ENCODE results near the gene CDC45. TPM values are rescaled to one million over a fixed set of nuclear protein-coding genes. Genes with fewer than 3 reads are reported as not detected.

The CDC45 gene
- polyA plus RNA-seq, 1 experiment, result 9.3 TPM

DNA sequence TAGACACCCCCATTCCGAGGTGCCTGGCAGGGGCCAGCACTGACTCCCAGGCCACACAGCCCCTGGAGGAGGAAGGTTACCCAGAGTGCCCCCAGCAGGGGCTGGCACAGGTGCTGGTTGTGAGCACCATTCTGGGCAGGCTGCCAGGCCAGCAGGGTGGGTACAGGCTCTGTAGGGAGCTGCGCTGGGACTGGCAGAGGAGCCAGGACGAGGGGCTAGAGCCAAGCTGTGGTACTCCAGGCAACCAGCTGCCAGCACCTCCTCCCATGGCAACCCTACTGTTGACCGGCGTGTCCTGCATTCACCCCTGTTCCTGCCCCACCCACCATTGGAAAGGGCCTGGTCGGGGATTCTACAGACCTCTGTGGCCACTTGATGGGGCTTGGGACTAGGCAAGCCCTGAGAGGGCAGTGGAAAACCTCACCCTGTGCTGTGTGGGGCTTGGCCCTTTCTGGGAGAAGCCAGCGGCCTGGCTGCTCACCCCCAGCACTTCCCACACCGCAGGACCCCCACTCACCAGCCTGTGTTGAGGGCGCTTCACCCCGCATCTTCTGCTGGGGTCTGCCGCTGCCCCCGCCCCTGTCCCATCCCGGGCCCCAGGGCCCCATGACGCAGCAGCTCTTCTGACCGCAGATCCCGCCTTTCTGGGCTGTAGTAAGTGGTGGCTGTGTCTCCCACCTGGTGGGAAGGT is 42.6 kb downstream of the CDC45 start:
- H3K4me3 ChIP-seq (ENCODE audit: low read depth, low read length), result no peak overlapping the region
- no peak for DNase-seq (ENCODE audit: low read depth, low spot score)
- TF ChIP-seq CTCF (IDR thresholded peaks at IDR 0.05; ENCODE audit: low read depth, low read length), result no peak
- ChIA-PET POLR2A (no interaction called here), CTCF (no interaction called here)
- H3K9me3 ChIP-seq (ENCODE audit: control insufficient read depth, insufficient read depth, low read length), result no peaks in the 10 kb centered on the region; the same call in 1 of the 2 replicates
- H3K27ac ChIP-seq (ENCODE audit: low read depth, low read length), result no peak overlapping the region
- H3K27me3 ChIP-seq (ENCODE audit: control insufficient read depth, insufficient read depth, low read length), result peaks cover 23% of the 10 kb centered on the region

DNA sequence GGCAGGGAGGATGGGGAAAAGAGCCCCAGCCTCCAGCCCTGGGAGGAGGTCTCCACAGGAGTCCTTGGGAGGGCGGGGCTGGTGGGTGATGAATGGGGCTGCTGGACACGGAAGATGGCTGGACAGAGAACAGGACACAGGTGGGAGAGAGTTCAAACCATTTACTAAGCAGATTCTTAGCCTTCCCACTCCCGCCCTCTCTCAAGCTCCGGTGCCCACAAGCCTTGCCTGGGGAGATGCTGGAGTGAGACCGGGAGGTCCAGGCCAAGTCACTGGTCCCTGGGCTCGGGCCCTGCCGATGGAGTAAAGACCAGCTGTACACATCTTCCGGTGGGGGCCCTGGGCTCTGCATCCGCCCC is 43.1 kb downstream of the CDC45 start:
- Histone ChIP-seq H3K9me3 (ENCODE audit: control insufficient read depth, insufficient read depth, low read length) (no peaks in the 10 kb centered on the region; the same call in 1 of the 2 replicates), H3K27ac (ENCODE audit: low read depth, low read length) (no peak overlapping the region), H3K4me3 (ENCODE audit: low read depth, low read length) (peak overlapping the region; percentile 42; the same call in 1 of the 2 replicates), H3K27me3 (ENCODE audit: control insufficient read depth, insufficient read depth, low read length) (peaks cover 23% of the 10 kb centered on the region)
- DNase-seq (ENCODE audit: low read depth, low spot score), result no peak
- CTCF ChIA-PET, result no interaction called here
- no peak for TF ChIP-seq CTCF (IDR thresholded peaks at IDR 0.05; ENCODE audit: low read depth, low read length)
- POLR2A ChIA-PET, result no interaction called here

DNA sequence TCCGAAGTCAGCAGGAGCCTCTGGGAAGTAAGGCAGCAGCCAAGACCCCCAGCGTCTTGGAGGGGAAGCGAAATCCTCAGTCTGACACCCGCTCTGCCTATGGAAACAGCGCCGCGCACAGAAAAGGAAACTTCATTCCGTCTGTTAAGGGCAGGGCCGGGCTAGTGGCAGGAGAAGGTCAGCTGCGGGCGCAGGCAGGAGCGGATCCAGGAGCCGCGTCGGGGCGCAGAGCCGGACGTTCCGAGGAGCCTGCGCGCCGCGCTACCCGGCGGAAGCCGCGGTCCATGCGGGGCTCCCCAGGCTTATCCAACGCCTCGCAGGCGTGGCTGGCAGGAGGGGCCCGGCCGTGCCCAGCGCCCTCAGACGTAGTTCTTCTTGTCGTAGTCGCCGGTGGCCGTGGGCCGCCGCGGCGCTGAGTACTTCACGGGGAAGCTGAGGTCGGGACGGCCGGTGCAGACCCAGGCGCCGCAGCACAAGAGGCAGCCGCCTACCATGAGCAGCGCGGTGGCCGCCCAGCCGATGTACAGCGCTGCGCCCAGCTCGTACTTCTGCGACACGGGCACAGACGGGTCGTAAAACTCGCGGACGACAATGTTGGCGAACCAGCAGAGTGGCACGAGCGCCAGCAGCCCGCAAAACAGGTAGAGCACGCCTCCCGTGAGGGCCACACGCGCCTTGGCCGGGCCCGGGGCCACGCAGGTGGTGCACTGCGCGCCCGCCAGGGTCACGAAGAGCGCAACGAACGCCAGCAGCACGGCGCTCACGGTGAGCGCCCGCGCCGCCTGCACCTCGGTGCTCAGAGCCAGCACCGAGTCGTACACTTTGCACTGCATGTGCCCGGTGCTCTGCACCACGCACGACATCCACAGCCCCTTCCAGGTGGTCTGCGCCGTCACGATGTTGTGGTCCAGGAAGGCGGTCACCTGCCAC is 43.8 kb downstream of the CDC45 start:
- H3K9me3 ChIP-seq (ENCODE audit: control insufficient read depth, insufficient read depth, low read length), result no peaks in the 10 kb centered on the region; the same call in 1 of the 2 replicates
- POLR2A ChIA-PET, result no interaction called here
- peaks cover 23% of the 10 kb centered on the region for H3K27me3 ChIP-seq (ENCODE audit: control insufficient read depth, insufficient read depth, low read length)
- CTCF ChIA-PET, result no interaction called here
- TF ChIP-seq CTCF (IDR thresholded peaks at IDR 0.05; ENCODE audit: low read depth, low read length), result no peak
- H3K4me3 ChIP-seq (ENCODE audit: low read depth, low read length), result peak overlapping the region; percentile 42
- no peak for DNase-seq (ENCODE audit: low read depth, low spot score)
- no peak overlapping the region for H3K27ac ChIP-seq (ENCODE audit: low read depth, low read length)

DNA sequence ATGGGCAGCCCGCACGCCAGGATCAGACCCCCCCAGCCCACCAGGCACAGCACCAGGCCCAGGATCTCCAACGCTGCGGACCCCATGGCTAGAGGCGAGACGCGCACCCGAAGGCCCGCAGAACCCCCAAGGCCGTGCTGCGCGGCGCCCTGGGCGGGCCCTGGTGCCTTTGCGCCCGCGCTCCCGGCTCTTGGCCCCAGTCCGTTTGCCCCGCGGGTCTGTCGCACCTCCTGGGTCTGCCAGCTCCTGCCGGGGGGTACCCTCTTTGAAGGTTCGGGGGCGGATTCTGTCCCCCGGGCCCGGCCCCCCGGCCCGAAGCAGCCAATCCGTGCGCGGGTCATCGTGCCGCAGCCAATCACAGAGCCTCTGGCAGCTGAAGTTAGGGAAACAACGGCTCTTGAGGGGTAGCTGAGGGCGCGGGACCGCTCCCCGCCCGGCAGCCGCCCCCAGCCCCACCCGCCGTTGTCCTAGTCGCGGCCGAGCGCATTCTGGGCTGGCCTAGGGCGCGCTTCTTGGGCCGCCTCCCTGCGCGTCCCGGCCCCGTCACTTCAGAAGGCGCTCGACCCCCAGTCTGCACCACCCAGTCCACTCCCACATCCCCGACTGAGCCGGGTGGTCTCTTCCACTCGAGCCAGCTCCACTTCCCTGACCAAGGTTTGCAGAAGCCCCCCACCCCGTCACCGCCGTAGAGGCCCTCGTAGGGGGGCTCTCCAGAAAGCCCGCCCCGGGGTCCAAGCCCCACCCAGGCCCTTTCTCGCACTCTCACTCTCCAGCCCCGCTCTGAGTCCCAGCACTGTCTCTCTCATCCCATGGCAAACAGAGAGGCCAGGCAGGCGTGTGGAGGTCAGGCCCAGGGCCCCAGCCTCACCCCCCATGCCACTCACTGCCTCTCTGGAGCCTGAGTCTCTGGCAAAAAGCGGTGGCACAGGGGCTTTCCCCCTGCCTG is 44.7 kb downstream of the CDC45 start, which contains the start of gene CLDN5:
Gene CLDN5, minus strand, starts transcription at position 241 of the 946 bp plus-strand sequence. Its CDS starts 155 bp downstream, at position 86.
- DNase-seq (ENCODE audit: low read depth, low spot score), result no peak
- no peak for TF ChIP-seq CTCF (IDR thresholded peaks at IDR 0.05; ENCODE audit: low read depth, low read length)
- ChIA-PET POLR2A (no interaction called here), CTCF (no interaction called here)
- Histone ChIP-seq H3K27ac (ENCODE audit: low read depth, low read length) (no peak within 1 kb of the TSS), H3K27me3 (ENCODE audit: control insufficient read depth, insufficient read depth, low read length) (peaks cover 23% of the 10 kb centered on the region), H3K4me3 (ENCODE audit: low read depth, low read length) (peak within 1 kb of the TSS; percentile 42), H3K9me3 (ENCODE audit: control insufficient read depth, insufficient read depth, low read length) (no peaks in the 10 kb centered on the region; the same call in 1 of the 2 replicates)

Data from AG04450 (cell line).